ENCODE data around the gene KPNA5. TPM values are rescaled to one million over a fixed set of nuclear protein-coding genes. Genes with fewer than 3 reads are reported as not detected.

KPNA5 gene
- 10 to 100 TPM; 23.4 to 32.8 TPM for total RNA-seq
- 50.3 TPM for polyA plus RNA-seq (ENCODE audit: insufficient read depth, low read depth, low replicate concordance)
- long read RNA-seq, donor 1, full-length matches to known transcripts: 6 of 6 reads
- long read RNA-seq, donor 1, partial matches to known transcripts: 0 of 6 reads
- long read RNA-seq, donor 1, other reads (novel, unspliced or antisense): 0 of 6 reads
- long read RNA-seq, donor 2, full-length matches to known transcripts: 2 of 2 reads
- long read RNA-seq, donor 2, partial matches to known transcripts: 0 of 2 reads
- long read RNA-seq, donor 2, other reads (novel, unspliced or antisense): 0 of 2 reads

GRCh38 chr6:116680880-116681672, at the start of gene KPNA5:
TSS of gene KPNA5 (plus strand) at chr6:116681211. CDS start at chr6:116681335, 124 bp downstream.
- no peaks in the 10 kb centered on the region for H3K27me3 ChIP-seq
- peak within 1 kb of the TSS; percentile 93 for H3K27ac ChIP-seq
- intact Hi-C loops (cut with DNase I; ENCODE audit: low total_unique reads): no loop called here
- peak; percentile 95 for DNase-seq
- peaks cover 5% of the 10 kb centered on the region for H3K4me1 ChIP-seq
- no peaks in the 10 kb centered on the region for H3K9me3 ChIP-seq
- no peaks in the 10 kb centered on the region for H3K36me3 ChIP-seq (ENCODE audit: low read depth, missing control alignments)
- H3K4me3 ChIP-seq: peak within 1 kb of the TSS; percentile 88 to 92
- WGBS, 2 donors: 0 to 1% methylated on average over 40 to 69 of the region's 69 CpGs
- TF ChIP-seq POLR2A (IDR thresholded peaks at IDR 0.05): peak; percentile 16
- no peak for TF ChIP-seq CTCF (IDR thresholded peaks at IDR 0.05)

GRCh38 chr6:116631379-116631990, 49.5 kb upstream of the KPNA5 start:
- Histone ChIP-seq H3K27me3 (no peaks in the 10 kb centered on the region), H3K9me3 (no peaks in the 10 kb centered on the region), H3K27ac (no peak overlapping the region), H3K4me1 (no peaks in the 10 kb centered on the region), H3K36me3 (ENCODE audit: low read depth, missing control alignments) (no peaks in the 10 kb centered on the region), H3K4me3 (no peak overlapping the region)
- no peak for TF ChIP-seq POLR2A (IDR thresholded peaks at IDR 0.05)
- no peak for DNase-seq
- 33 to 52% methylated on average over 5 of the region's 5 CpGs for WGBS, 2 donors
- intact Hi-C loops (cut with DNase I; ENCODE audit: low total_unique reads): no loop called here

GRCh38 chr6:116633685-116634084, 47.3 kb upstream of the KPNA5 start:
- no peak for TF ChIP-seq POLR2A (IDR thresholded peaks at IDR 0.05)
- no peak for TF ChIP-seq CTCF (IDR thresholded peaks at IDR 0.05)
- no peaks in the 10 kb centered on the region for H3K36me3 ChIP-seq (ENCODE audit: low read depth, missing control alignments)
- no peak for DNase-seq
- intact Hi-C loops (cut with DNase I; ENCODE audit: low total_unique reads): no loop called here
- no peaks in the 10 kb centered on the region for H3K9me3 ChIP-seq
- H3K27ac ChIP-seq: no peak overlapping the region
- no peak overlapping the region for H3K4me3 ChIP-seq
- no peaks in the 10 kb centered on the region for H3K27me3 ChIP-seq
- H3K4me1 ChIP-seq: no peaks in the 10 kb centered on the region
- WGBS, 2 donors: 91 to 96% methylated on average over 2 of the region's 2 CpGs

GRCh38 chr6:116648156-116648555, 32.9 kb upstream of the KPNA5 start:
- 40 to 44% methylated on average over 5 of the region's 5 CpGs for WGBS, 2 donors

More at GRCh38 chr6:116648156-116648555, 32.9 kb upstream of the KPNA5 start:
- no peak for DNase-seq
- H3K27ac ChIP-seq: no peak overlapping the region
- intact Hi-C loops (cut with DNase I; ENCODE audit: low total_unique reads): no loop called here
- H3K4me1 ChIP-seq: no peaks in the 10 kb centered on the region
- TF ChIP-seq CTCF (IDR thresholded peaks at IDR 0.05) (no peak), POLR2A (IDR thresholded peaks at IDR 0.05) (no peak)
- H3K9me3 ChIP-seq: no peaks in the 10 kb centered on the region
- H3K4me3 ChIP-seq: no peak overlapping the region
- H3K36me3 ChIP-seq (ENCODE audit: low read depth, missing control alignments): no peaks in the 10 kb centered on the region
- H3K27me3 ChIP-seq: no peaks in the 10 kb centered on the region

All from testis (tissue), 5 donors.